ENCODE results near the gene ATP1A4.
A peak's percentile ranks its signal among the peaks of the same experiment; 100 is the strongest.

ATP1A4 gene

GRCh38 chr1:160204526-160205241, 53.3 kb downstream of the ATP1A4 start:
- H3K9me3 Mint-ChIP-seq: no peaks in the 10 kb centered on the region
- no peak for DNase-seq
- peak overlapping the region; percentile 22 for H3K27ac Mint-ChIP-seq
- H3K4me1 Mint-ChIP-seq: peaks cover 30% of the 10 kb centered on the region
- CTCF ChIA-PET: interaction anchor here (1.4 to 3.3 kb wide), 2 partner anchors 25 to 48 kb away, joined by 3 to 15 read pairs; no protein-coding TSS in a partner anchor
- peak overlapping the region; percentile 88 for H3K4me3 Mint-ChIP-seq
- H3K27me3 Mint-ChIP-seq: no peaks in the 10 kb centered on the region
- no peaks in the 10 kb centered on the region for H3K36me3 Mint-ChIP-seq

DNA sequence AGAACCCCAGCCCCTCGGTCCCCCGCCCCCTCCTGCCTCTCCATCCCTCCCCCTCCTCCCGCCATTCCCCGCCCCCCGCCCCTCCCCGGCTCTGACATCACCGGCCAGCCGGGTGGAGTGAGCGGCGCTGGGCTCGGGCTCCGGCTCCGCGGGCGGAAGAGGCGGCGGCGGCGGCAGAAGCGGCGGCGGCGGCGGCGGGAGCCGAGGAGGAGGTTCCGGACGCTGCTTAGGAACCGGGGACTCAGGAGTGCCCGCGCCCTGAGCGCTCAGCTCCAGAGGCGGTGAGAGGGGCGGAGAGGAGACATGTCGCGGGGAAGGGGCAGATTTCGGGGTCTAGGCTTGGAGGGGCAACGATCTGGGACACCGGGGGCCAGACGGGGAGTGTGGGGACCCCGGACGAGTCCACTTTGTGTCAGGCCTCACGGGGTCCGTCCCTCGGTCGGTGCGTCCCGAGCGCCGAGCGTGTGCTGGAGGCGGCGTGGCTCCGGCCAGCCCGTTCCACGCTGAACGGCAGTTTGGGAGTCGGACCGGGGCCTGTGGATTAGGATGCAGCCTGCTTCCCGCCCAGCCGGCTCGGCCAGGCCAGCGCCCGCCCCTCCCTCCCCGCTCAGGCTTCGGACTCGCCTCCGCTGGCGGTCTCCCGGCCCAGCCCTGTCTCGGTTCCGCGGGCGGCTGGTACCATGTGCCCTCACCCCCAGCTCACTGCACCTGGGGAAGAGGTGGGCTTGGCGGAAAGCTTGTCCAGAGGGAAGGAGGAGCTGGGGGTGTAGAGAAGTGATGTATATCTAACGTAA, 54.0 kb downstream of the ATP1A4 start, which contains the start of gene PEA15:
PEA15 (plus strand) TSS at position 143 of the 794 bp plus-strand sequence. CDS start 6,161 bp downstream, outside the sequence.
- peak within 1 kb of the TSS; percentile 22 for H3K27ac Mint-ChIP-seq
- peaks cover 30% of the 10 kb centered on the region for H3K4me1 Mint-ChIP-seq
- H3K9me3 Mint-ChIP-seq: no peaks in the 10 kb centered on the region
- H3K4me3 Mint-ChIP-seq: peak within 1 kb of the TSS; percentile 88
- no peaks in the 10 kb centered on the region for H3K27me3 Mint-ChIP-seq
- no peaks in the 10 kb centered on the region for H3K36me3 Mint-ChIP-seq
- CTCF ChIA-PET: interaction anchor here (0.6 to 1.3 kb wide), 2 partner anchors 13 to 47 kb away, joined by 3 read pairs; no protein-coding TSS in a partner anchor
- peak; percentile 77 for DNase-seq

DNA sequence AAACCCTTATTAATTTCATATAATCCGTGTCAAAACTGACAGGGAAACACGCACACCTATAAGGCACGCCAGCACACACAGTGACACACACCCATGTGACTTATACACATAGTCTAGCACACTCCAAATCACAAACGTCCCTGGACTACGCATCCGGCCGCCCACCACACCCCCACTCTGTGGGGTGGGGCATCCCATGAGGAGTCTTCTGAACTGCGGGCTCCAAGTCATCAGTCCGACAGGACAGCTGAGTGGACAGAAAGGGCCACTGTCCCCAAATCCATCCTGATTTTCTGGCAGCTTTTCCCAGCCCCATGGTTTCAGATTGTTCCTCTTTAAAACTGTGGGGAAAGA, 54.6 kb downstream of the ATP1A4 start:
- CTCF ChIA-PET: interaction anchor here (0.6 to 1.8 kb wide), 3 partner anchors 14 to 171 kb away, joined by 3 to 4 read pairs (median 3); no protein-coding TSS in a partner anchor

DNA sequence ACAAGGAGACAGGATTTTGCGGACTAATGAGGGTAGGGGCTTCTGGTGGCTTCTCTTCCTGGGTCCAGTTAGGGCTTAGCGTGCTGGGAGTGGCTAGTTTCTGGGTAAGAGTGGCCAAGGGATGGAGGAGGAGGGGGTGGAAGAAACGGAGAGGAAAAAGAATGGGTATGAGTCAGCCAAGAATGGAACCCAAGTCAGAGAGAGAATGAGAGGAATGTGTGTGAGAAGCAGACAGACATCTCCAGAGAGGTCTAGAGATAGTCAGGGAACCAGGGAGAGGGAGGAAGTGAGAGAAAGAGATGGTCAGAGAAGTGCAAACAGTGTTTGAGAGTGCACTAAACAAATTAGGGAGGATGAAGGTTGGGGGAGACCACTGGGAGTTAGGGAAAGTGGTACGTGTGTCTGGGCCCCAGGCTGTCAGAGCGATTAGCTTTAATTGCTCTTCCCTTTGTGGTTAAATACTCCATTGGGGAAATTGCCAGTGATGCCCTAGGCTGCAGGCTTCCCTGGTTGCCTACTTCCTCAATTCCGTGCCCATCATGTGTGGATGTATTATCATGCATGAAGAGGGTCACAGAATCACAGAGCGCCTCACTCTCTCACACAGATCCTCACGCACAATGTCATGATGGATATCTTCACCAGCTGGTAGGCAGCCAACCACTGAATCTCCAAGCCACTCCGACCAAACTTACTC, 55.2 kb downstream of the ATP1A4 start:
- peak overlapping the region; percentile 88 for H3K4me3 Mint-ChIP-seq
- peaks cover 30% of the 10 kb centered on the region for H3K4me1 Mint-ChIP-seq
- peaks cover 3% of the 10 kb centered on the region for H3K36me3 Mint-ChIP-seq
- peak overlapping the region; percentile 2 for H3K27ac Mint-ChIP-seq
- CTCF ChIA-PET: interaction anchor here (0.6 to 1.8 kb wide), 4 partner anchors 14 to 170 kb away, joined by 3 to 7 read pairs (median 4); no protein-coding TSS in a partner anchor
- H3K9me3 Mint-ChIP-seq: no peaks in the 10 kb centered on the region
- no peak for DNase-seq
- H3K27me3 Mint-ChIP-seq: no peaks in the 10 kb centered on the region

More for the DNA sequence above, 54.6 kb downstream of the ATP1A4 start:
- Mint-ChIP-seq H3K9me3 (no peaks in the 10 kb centered on the region), H3K4me1 (peaks cover 30% of the 10 kb centered on the region), H3K27me3 (no peaks in the 10 kb centered on the region), H3K27ac (peak overlapping the region; percentile 2), H3K4me3 (peak overlapping the region; percentile 88), H3K36me3 (no peaks in the 10 kb centered on the region)
- DNase-seq: peak; percentile 60

GRCh38 chr1:160207118-160207650, 55.8 kb downstream of the ATP1A4 start:
- DNase-seq: no peak
- CTCF ChIA-PET: interaction anchor here (1.3 to 3.2 kb wide), 3 partner anchors 45 to 169 kb away, joined by 4 to 16 read pairs (median 7); no protein-coding TSS in a partner anchor
- peaks cover 30% of the 10 kb centered on the region for H3K4me1 Mint-ChIP-seq
- H3K27ac Mint-ChIP-seq: peak overlapping the region; percentile 51
- peak overlapping the region; percentile 88 for H3K4me3 Mint-ChIP-seq
- H3K36me3 Mint-ChIP-seq: peaks cover 3% of the 10 kb centered on the region
- H3K27me3 Mint-ChIP-seq: no peaks in the 10 kb centered on the region
- no peaks in the 10 kb centered on the region for H3K9me3 Mint-ChIP-seq

DNA sequence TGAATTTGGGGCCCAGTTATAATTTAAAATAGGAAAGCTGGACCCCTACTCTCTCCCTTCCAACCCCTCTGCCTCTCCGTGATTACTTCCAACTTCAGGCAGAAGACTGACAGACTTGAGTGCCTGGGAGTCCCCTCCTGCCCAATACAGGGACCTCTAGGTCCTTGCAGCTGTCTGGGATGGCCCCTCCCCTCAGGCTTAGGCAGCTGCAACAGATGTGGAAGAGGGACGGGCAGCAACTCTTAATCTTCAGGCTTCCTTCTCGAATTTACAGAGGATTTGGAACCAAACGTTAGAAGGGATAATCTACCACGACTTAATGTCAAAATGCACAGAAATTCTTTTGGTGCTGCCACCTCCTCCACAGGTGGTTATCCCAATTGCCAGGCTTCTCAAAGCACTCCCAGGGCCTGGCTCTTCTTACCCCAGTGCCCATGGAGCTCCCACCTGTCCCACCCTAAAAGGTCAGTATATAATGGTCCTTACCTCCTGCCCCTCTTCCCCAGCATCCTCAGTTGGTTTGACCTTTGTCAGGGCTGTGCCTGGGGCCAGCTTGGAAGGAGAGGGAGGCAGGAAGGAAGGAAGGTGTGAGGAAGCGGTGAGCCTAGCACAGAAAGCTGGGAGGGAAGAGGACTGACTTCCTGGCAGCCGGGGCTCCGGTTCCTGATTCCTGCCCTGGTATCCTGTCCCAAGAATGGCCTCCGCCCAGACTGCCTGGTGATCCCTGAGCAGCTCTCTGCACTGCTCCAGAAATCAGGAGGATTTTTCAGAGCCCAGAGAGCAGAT, 56.6 kb downstream of the ATP1A4 start:
- no peak for DNase-seq

GRCh38 chr1:160208557-160209320, 57.3 kb downstream of the ATP1A4 start:
- CTCF ChIA-PET: interaction anchor here (1.0 to 3.2 kb wide), 2 partner anchors 15 to 43 kb away, joined by 3 to 16 read pairs; no protein-coding TSS in a partner anchor
- peak overlapping the region; percentile 9 for H3K27ac Mint-ChIP-seq
- peaks cover 9% of the 10 kb centered on the region for H3K36me3 Mint-ChIP-seq
- no peak for DNase-seq
- no peaks in the 10 kb centered on the region for H3K9me3 Mint-ChIP-seq
- H3K27me3 Mint-ChIP-seq: no peaks in the 10 kb centered on the region
- peaks cover 30% of the 10 kb centered on the region for H3K4me1 Mint-ChIP-seq
- H3K4me3 Mint-ChIP-seq: no peak overlapping the region

More for the DNA sequence above, 56.6 kb downstream of the ATP1A4 start:
- Mint-ChIP-seq H3K36me3 (peaks cover 6% of the 10 kb centered on the region), H3K4me3 (no peak overlapping the region), H3K27me3 (no peaks in the 10 kb centered on the region), H3K27ac (no peak overlapping the region), H3K4me1 (peaks cover 30% of the 10 kb centered on the region), H3K9me3 (no peaks in the 10 kb centered on the region)
- CTCF ChIA-PET: interaction anchor here (1.0 to 3.2 kb wide), 4 partner anchors 15 to 169 kb away, joined by 3 to 16 read pairs (median 6); no protein-coding TSS in a partner anchor

DNA sequence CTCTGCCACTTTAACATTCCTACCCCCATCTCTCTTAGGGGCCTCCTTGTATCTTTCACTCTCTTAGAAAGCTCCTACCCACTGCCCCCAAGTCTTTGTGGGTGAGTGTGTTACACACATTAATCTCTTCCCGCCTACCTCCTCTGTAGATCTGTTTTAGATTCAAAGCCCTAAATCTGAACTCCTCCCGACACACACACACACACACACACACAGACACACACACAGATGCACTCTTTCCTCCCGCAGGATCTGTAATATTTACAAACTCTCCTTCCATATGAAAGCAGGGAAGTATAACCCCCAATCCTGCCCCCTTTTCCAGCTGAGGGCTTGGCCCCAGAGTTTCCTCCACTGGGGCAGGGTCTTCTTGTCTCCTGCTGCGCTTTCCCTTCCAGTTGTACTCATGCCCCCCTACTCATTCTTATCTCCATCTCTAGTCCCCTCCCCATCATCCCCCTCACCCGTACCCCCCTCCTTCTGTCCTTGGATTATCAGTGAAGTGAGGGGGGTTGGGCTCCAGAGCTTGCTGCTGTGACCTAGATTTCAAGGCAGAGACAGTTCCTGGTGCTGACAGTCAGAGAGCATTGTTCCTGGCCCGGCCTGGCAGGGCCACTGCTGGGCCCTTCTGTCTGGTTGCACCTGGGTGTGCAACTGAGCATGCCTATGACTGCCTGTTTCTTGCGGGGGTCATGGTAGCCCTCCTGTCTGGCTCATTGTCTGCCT, 58.1 kb downstream of the ATP1A4 start:
- CTCF ChIA-PET: interaction anchor here (0.8 to 3.2 kb wide), 2 partner anchors 43 to 150 kb away, joined by 3 to 16 read pairs; no protein-coding TSS in a partner anchor
- Mint-ChIP-seq H3K4me1 (peaks cover 24% of the 10 kb centered on the region), H3K27me3 (no peaks in the 10 kb centered on the region), H3K36me3 (peaks cover 13% of the 10 kb centered on the region), H3K27ac (peak overlapping the region; percentile 9), H3K4me3 (no peak overlapping the region), H3K9me3 (no peaks in the 10 kb centered on the region)
- no peak for DNase-seq

DNA sequence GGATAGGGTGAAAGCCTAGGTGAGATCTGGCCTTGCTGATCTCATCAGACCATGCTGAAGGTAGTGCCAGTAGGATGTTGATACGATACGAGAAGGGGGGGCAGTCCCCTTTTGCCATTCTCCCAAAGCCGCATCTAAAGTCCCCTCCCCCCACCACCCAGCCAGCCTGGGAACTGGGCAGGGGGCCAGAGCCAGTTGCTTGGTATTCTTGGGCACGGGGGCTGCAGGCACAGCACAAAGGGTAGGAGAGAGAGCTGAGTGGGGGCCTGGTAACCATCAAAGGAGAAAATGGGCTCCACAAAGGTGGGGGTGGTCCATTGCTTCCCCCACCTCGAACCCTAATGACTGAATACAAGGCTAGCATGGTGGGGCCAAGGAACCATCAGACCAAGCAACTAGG, 59.2 kb downstream of the ATP1A4 start:
- no peaks in the 10 kb centered on the region for H3K9me3 Mint-ChIP-seq
- peaks cover 15% of the 10 kb centered on the region for H3K36me3 Mint-ChIP-seq
- DNase-seq: no peak
- H3K27me3 Mint-ChIP-seq: no peaks in the 10 kb centered on the region
- peaks cover 18% of the 10 kb centered on the region for H3K4me1 Mint-ChIP-seq
- H3K27ac Mint-ChIP-seq: no peak overlapping the region
- no peak overlapping the region for H3K4me3 Mint-ChIP-seq
- CTCF ChIA-PET: interaction anchor here (0.8 to 1.2 kb wide), 3 partner anchors 41 to 149 kb away, joined by 3 read pairs; no protein-coding TSS in a partner anchor

DNA sequence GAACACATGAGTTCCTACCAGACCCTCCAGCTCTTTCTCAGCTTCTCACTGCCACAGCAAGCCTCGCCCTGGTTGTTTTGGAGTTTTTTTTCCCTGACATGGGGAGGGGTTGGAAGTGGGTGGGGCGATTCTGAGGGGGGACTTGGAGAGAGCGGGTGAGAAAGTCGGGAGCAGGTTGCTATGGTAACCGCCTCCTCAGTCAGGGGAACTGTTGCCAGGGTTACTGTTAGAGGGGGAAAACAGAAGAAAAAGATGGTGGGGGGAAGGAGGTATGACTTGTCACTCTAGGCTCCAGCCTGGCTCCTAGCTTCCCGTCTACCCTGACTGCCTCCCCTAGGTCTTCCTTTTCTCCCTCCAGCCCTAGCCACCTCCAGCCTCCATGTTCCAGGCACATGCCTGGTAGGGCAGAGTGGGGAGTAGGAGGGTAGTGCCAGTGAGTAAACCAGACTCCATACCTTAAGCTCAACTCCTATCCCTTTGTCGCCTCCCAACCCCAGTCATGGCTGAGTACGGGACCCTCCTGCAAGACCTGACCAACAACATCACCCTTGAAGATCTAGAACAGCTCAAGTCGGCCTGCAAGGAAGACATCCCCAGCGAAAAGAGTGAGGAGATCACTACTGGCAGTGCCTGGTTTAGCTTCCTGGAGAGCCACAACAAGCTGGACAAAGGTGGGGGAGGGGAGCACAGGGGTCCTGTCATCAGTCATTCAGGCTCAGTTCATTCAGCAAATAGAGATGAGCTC, 59.8 kb downstream of the ATP1A4 start:
- H3K4me3 Mint-ChIP-seq: no peak overlapping the region
- no peak for DNase-seq
- H3K4me1 Mint-ChIP-seq: peaks cover 14% of the 10 kb centered on the region
- no peaks in the 10 kb centered on the region for H3K27me3 Mint-ChIP-seq
- CTCF ChIA-PET: interaction anchor here (1.0 to 1.6 kb wide), 4 partner anchors 18 to 125 kb away, joined by 3 to 5 read pairs (median 3); no protein-coding TSS in a partner anchor
- no peaks in the 10 kb centered on the region for H3K9me3 Mint-ChIP-seq
- no peak overlapping the region for H3K27ac Mint-ChIP-seq
- peaks cover 21% of the 10 kb centered on the region for H3K36me3 Mint-ChIP-seq

- no peaks in the 10 kb centered on the region for H3K9me3 Mint-ChIP-seq
- no peaks in the 10 kb centered on the region for H3K4me1 Mint-ChIP-seq
- CTCF ChIA-PET: no interaction called here
- H3K27ac Mint-ChIP-seq: no peak overlapping the region
- peaks cover 35% of the 10 kb centered on the region for H3K36me3 Mint-ChIP-seq
- no peak overlapping the region for H3K4me3 Mint-ChIP-seq
- H3K27me3 Mint-ChIP-seq: no peaks in the 10 kb centered on the region
- DNase-seq: no peak
These were observed 63.2 kb downstream of the ATP1A4 start for GRCh38 chr1:160214481-160215140.

Measured in activated naive CD4-positive, alpha-beta T cell treated with anti-CD3 and anti-CD28 coated beads, Interleukin-2, amount 10 ng/mL, durations not matched to agents 7 days and 5 days (primary cell).